Type B pancreatic cell (in vitro differentiated cells): ENCODE measurements around the gene PRR4. TPM values are rescaled to one million over a fixed set of nuclear protein-coding genes. Genes with fewer than 3 reads are reported as not detected.

Experiments used
- DNase-seq: peaks from one replicate; pipeline ENCODE4 v3.0.0; 2021; ENCODE audit warnings: mixed read lengths; ENCODE audit not compliant: unreplicated experiment; ENCODE audit errors: extremely low spot score
- H3K27ac Mint-ChIP-seq: 2 replicates; pipeline ENCODE4 v1.8.0; 2021; ENCODE audit warnings: mild to moderate bottlenecking, mixed read lengths
- H3K27me3 Mint-ChIP-seq: 2 replicates; pipeline ENCODE4 v1.8.0; 2021; ENCODE audit warnings: mixed read lengths
- H3K36me3 Mint-ChIP-seq: 2 replicates; pipeline ENCODE4 v1.8.0; 2021; ENCODE audit warnings: mixed read lengths
- H3K4me1 Mint-ChIP-seq: one replicate; pipeline ENCODE4 v1.8.0; 2021; ENCODE audit warnings: mixed read lengths; ENCODE audit not compliant: unreplicated experiment
- H3K4me3 Mint-ChIP-seq: 2 replicates; pipeline ENCODE4 v1.8.0; 2021; ENCODE audit warnings: mild to moderate bottlenecking, mixed read lengths
- H3K9me3 Mint-ChIP-seq: 2 replicates; pipeline ENCODE4 v1.8.0; 2021; ENCODE audit warnings: mixed read lengths
- total RNA-seq: library from RNA; stranded (reverse); gene quantifications from 2 replicates; pipeline ENCODE4 v1.2.1, GENCODE V29; 2021; ENCODE audit warnings: low replicate concordance
- TF ChIP-seq, protein P1 (sequence below): fragments of 200-600 bp; sonication (generic); conservative IDR thresholded peaks from 2 replicates; pipeline ENCODE4 v1.5.0; 2021; ENCODE audit warnings: antibody characterized with exemption, mild to moderate bottlenecking

Gene PRR4
- total RNA-seq, 1 donor from 2014 or later = 3.8 TPM

DNA sequence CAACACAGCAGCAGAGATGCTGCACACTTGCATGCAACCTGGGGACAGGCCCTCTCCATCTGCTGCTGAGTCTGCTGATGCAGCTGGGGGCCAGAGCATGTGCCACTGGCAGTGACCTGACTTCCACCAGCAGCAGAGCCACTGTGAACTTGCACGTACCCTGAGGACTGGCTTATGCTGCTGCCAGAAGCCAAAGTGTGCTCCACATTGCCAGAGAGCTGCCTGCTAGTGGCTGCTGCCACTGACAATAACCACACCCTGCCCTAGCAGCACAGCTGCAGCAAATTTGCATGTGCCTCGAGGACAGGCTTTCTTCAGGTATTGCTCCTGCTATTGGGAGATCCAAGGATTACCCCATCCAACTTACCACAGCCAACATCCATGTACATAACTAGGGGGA is 4.5 kb upstream of the PRR4 start:
- H3K27me3 Mint-ChIP-seq = no peaks in the 10 kb centered on the region
- no peaks in the 10 kb centered on the region for H3K4me1 Mint-ChIP-seq
- TF ChIP-seq, protein P1, sequence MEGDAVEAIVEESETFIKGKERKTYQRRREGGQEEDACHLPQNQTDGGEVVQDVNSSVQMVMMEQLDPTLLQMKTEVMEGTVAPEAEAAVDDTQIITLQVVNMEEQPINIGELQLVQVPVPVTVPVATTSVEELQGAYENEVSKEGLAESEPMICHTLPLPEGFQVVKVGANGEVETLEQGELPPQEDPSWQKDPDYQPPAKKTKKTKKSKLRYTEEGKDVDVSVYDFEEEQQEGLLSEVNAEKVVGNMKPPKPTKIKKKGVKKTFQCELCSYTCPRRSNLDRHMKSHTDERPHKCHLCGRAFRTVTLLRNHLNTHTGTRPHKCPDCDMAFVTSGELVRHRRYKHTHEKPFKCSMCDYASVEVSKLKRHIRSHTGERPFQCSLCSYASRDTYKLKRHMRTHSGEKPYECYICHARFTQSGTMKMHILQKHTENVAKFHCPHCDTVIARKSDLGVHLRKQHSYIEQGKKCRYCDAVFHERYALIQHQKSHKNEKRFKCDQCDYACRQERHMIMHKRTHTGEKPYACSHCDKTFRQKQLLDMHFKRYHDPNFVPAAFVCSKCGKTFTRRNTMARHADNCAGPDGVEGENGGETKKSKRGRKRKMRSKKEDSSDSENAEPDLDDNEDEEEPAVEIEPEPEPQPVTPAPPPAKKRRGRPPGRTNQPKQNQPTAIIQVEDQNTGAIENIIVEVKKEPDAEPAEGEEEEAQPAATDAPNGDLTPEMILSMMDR = no peak
- H3K4me3 Mint-ChIP-seq = no peak overlapping the region
- H3K9me3 Mint-ChIP-seq = peaks cover 5% of the 10 kb centered on the region
- DNase-seq = no peak
- peaks cover 57% of the 10 kb centered on the region for H3K36me3 Mint-ChIP-seq
- H3K27ac Mint-ChIP-seq = no peak overlapping the region

DNA sequence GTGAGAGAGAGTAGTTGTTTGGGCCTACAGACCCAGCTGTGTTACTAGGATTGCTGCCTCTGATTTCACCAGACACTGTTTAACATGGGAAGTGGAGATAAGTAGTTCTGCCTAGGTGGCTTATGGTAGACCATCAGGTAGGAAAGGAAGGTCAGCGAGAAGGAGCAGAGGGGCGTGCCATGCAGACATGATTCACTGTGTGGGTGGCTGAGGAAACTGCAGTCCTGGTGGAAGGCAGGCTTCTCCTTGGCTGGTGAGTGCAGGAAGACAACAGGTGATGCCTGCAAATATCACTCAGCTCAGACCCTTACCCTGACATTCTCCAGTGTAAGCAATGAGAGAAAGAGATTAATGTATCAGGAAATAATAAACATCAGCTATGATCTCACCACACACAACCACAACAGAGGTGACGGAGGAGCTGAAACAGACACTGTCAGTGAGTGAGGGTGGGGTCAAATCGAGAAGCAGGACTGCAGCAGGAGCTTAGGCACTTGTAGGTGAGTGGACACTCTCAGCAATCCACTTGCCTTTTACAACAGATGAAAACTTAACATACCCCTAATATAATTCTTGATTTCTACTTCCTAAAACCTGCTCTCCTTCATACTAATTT is 2.1 kb upstream of the PRR4 start:
- Mint-ChIP-seq H3K4me3 (no peak overlapping the region), H3K27ac (no peak overlapping the region), H3K27me3 (no peaks in the 10 kb centered on the region), H3K36me3 (peaks cover 52% of the 10 kb centered on the region), H3K9me3 (no peaks in the 10 kb centered on the region), H3K4me1 (no peaks in the 10 kb centered on the region)
- TF ChIP-seq, protein P1 = no peak
- no peak for DNase-seq

DNA sequence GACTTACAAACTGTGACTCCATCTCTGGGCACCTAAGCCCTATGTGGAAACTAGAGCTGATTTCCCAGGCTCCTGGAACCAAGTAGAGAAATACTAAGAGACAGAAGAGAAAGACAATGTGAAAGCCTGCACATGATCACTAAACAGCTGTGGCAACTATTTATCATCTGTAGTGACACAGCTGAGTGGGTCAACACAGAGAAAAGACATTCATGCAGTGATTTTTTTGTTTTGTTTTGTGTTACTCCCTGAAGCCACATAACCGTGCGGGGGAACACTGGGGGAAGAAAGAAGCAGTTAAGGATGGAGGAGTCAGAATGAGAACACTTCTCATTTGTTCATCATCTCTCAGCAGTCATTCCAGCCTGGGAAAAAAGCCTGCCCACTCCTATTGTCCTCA is 1.5 kb downstream of the PRR4 start:
- no peaks in the 10 kb centered on the region for H3K27me3 Mint-ChIP-seq
- H3K4me1 Mint-ChIP-seq = no peaks in the 10 kb centered on the region
- TF ChIP-seq, protein P1 = no peak
- H3K27ac Mint-ChIP-seq = no peak overlapping the region
- H3K36me3 Mint-ChIP-seq = peaks cover 44% of the 10 kb centered on the region
- DNase-seq = no peak
- no peak overlapping the region for H3K4me3 Mint-ChIP-seq
- no peaks in the 10 kb centered on the region for H3K9me3 Mint-ChIP-seq

DNA sequence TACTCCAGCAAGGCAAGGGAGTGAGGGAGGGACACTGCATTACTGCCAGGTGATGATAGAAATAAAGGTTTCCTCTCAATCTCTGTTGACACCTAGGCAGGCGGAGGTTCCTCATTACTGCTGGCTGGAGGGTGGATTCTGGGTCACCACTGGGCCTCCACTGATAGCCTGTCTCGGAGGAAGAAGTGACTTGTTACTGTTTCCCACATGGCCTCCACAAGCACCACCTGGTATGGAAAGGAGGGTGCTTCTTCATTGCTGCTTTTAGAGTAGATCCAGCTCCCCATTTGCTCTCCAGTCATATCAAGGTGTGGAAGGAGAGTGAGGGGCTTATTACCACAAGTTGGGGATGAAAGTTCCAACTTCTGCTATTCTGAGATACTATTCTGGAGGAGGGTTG is 6.4 kb downstream of the PRR4 start:
- TF ChIP-seq, protein P1 = no peak
- H3K36me3 Mint-ChIP-seq = peaks cover 34% of the 10 kb centered on the region
- H3K4me1 Mint-ChIP-seq = no peaks in the 10 kb centered on the region
- no peak overlapping the region for H3K4me3 Mint-ChIP-seq
- no peaks in the 10 kb centered on the region for H3K9me3 Mint-ChIP-seq
- no peak overlapping the region for H3K27ac Mint-ChIP-seq
- DNase-seq = no peak
- no peaks in the 10 kb centered on the region for H3K27me3 Mint-ChIP-seq

DNA sequence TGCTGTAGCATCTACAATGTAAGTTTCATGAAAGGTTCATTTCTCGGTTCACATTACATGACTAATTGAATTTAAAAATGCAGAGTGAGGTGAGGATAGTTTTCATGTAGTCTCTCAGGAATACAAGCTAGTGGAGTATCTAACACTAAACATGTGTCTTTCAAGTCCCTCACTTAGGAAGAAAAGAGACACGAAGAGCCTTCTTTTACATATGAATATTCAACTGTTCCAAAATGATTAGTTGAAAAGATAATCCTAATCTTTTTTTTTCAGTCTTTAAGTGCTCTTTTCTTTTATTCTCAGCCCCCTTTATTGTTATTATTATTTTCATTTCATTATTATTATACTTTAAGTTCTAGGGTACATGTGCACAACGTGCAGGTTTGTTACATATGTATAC is 10.8 kb downstream of the PRR4 start:
- H3K4me1 Mint-ChIP-seq = no peaks in the 10 kb centered on the region
- H3K27ac Mint-ChIP-seq = no peak overlapping the region
- H3K27me3 Mint-ChIP-seq = no peaks in the 10 kb centered on the region
- peaks cover 30% of the 10 kb centered on the region for H3K36me3 Mint-ChIP-seq
- DNase-seq = no peak
- TF ChIP-seq, protein P1 = no peak
- H3K9me3 Mint-ChIP-seq = peaks cover 3% of the 10 kb centered on the region
- no peak overlapping the region for H3K4me3 Mint-ChIP-seq

DNA sequence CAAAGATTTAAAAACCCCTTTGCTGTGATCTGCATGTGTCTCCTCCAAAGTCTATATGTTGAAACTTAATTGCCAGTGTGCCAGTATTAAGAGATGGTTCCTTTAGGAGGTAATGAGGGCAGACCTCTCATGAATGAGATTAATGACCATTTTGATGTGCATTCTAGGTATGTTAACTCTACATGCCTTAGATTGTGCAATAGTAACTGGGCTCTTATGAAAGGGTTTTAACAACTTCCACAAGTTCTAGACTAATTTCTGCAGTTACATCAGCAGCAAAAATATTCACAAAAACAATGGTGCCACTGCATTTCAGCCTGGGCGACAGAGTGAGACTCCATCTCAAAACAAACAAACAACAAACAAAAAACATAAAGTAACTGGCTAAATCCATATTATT is 19.3 kb downstream of the PRR4 start:
- H3K4me3 Mint-ChIP-seq = no peak overlapping the region
- TF ChIP-seq, protein P1 = no peak
- H3K27ac Mint-ChIP-seq = no peak overlapping the region
- peaks cover 4% of the 10 kb centered on the region for H3K36me3 Mint-ChIP-seq
- DNase-seq = no peak
- H3K27me3 Mint-ChIP-seq = no peaks in the 10 kb centered on the region
- no peaks in the 10 kb centered on the region for H3K9me3 Mint-ChIP-seq
- no peaks in the 10 kb centered on the region for H3K4me1 Mint-ChIP-seq
